Measurements from ENCODE around the gene COL4A2.
"Not testable (repeated sequence)": the region's sequence is repeated elsewhere in the genome, so short reads cannot be mapped to it uniquely, and the experiment has no call there.

Gene COL4A2

GRCh38 chr13:110319774-110320509, 12.9 kb downstream of the COL4A2 start:
- Histone ChIP-seq H3K36me3 (ENCODE audit: insufficient read depth, low read length) (peaks cover 19% of the 10 kb centered on the region), H3K27ac (ENCODE audit: low read depth, low read length) (peak overlapping the region; percentile 47), H3K9me3 (ENCODE audit: low read length) (no peaks in the 10 kb centered on the region), H3K4me1 (ENCODE audit: insufficient read depth, low read length) (peaks cover 90% of the 10 kb centered on the region), H3K27me3 (ENCODE audit: control insufficient read depth in 1 of 2, insufficient read depth in 2 of 2, low read length in 2 of 2) (no peaks in the 10 kb centered on the region), H3K9ac (ENCODE audit: low read length) (no peak overlapping the region), H3K4me3 (ENCODE audit: low read depth in 1 of 2, low read length in 2 of 2) (no peak overlapping the region)

GRCh38 chr13:110320645-110321044, 13.6 kb downstream of the COL4A2 start:
- H3K9ac ChIP-seq (ENCODE audit: low read length): no peak overlapping the region
- H3K27ac ChIP-seq (ENCODE audit: low read depth, low read length): peak overlapping the region; percentile 47
- peaks cover 19% of the 10 kb centered on the region for H3K36me3 ChIP-seq (ENCODE audit: insufficient read depth, low read length)
- no peak overlapping the region for H3K4me3 ChIP-seq (ENCODE audit: low read depth in 1 of 2, low read length in 2 of 2)
- H3K9me3 ChIP-seq (ENCODE audit: low read length): no peaks in the 10 kb centered on the region
- peaks cover 90% of the 10 kb centered on the region for H3K4me1 ChIP-seq (ENCODE audit: insufficient read depth, low read length)
- H3K27me3 ChIP-seq (ENCODE audit: control insufficient read depth in 1 of 2, insufficient read depth in 2 of 2, low read length in 2 of 2): no peaks in the 10 kb centered on the region

- not testable (repeated sequence) for H3K4me3 ChIP-seq (ENCODE audit: low read depth in 1 of 2, low read length in 2 of 2)
These were observed 14.5 kb downstream of the COL4A2 start for GRCh38 chr13:110321573-110321972.

GRCh38 chr13:110322126-110322827, 15.2 kb downstream of the COL4A2 start:
- peak overlapping the region; percentile 74 for H3K27ac ChIP-seq (ENCODE audit: low read depth, low read length)
- H3K27me3 ChIP-seq (ENCODE audit: control insufficient read depth in 1 of 2, insufficient read depth in 2 of 2, low read length in 2 of 2): no peaks in the 10 kb centered on the region
- no peak overlapping the region for H3K9ac ChIP-seq (ENCODE audit: low read length)
- peaks cover 7% of the 10 kb centered on the region for H3K36me3 ChIP-seq (ENCODE audit: insufficient read depth, low read length)
- H3K4me1 ChIP-seq (ENCODE audit: insufficient read depth, low read length): peaks cover 90% of the 10 kb centered on the region
- no peak overlapping the region for H3K4me3 ChIP-seq (ENCODE audit: low read depth in 1 of 2, low read length in 2 of 2)
- no peaks in the 10 kb centered on the region for H3K9me3 ChIP-seq (ENCODE audit: low read length)

More at GRCh38 chr13:110321573-110321972, 14.5 kb downstream of the COL4A2 start:
- Histone ChIP-seq H3K27ac (ENCODE audit: low read depth, low read length) (peak overlapping the region; percentile 74), H3K36me3 (ENCODE audit: insufficient read depth, low read length) (peaks cover 14% of the 10 kb centered on the region), H3K4me1 (ENCODE audit: insufficient read depth, low read length) (peaks cover 90% of the 10 kb centered on the region)
- H3K9ac ChIP-seq (ENCODE audit: low read length); H3K9me3 ChIP-seq (ENCODE audit: low read length); H3K27me3 ChIP-seq (ENCODE audit: control insufficient read depth in 1 of 2, insufficient read depth in 2 of 2, low read length in 2 of 2): not testable (repeated sequence)

GRCh38 chr13:110322828-110323171, 15.7 kb downstream of the COL4A2 start:
- no peaks in the 10 kb centered on the region for H3K27me3 ChIP-seq (ENCODE audit: control insufficient read depth in 1 of 2, insufficient read depth in 2 of 2, low read length in 2 of 2)
- H3K9ac ChIP-seq (ENCODE audit: low read length): no peak overlapping the region
- H3K4me3 ChIP-seq (ENCODE audit: low read depth in 1 of 2, low read length in 2 of 2): no peak overlapping the region
- H3K36me3 ChIP-seq (ENCODE audit: insufficient read depth, low read length): peaks cover 2% of the 10 kb centered on the region
- H3K27ac ChIP-seq (ENCODE audit: low read depth, low read length): peak overlapping the region; percentile 74
- no peaks in the 10 kb centered on the region for H3K9me3 ChIP-seq (ENCODE audit: low read length)
- peaks cover 91% of the 10 kb centered on the region for H3K4me1 ChIP-seq (ENCODE audit: insufficient read depth, low read length)

GRCh38 chr13:110323172-110323891, 16.2 kb downstream of the COL4A2 start:
- Histone ChIP-seq H3K4me1 (ENCODE audit: insufficient read depth, low read length) (peaks cover 90% of the 10 kb centered on the region), H3K9ac (ENCODE audit: low read length) (no peak overlapping the region), H3K27ac (ENCODE audit: low read depth, low read length) (peak overlapping the region; percentile 74), H3K9me3 (ENCODE audit: low read length) (no peaks in the 10 kb centered on the region), H3K36me3 (ENCODE audit: insufficient read depth, low read length) (no peaks in the 10 kb centered on the region), H3K4me3 (ENCODE audit: low read depth in 1 of 2, low read length in 2 of 2) (no peak overlapping the region), H3K27me3 (ENCODE audit: control insufficient read depth in 1 of 2, insufficient read depth in 2 of 2, low read length in 2 of 2) (no peaks in the 10 kb centered on the region)

GRCh38 chr13:110324026-110324749, 17.1 kb downstream of the COL4A2 start:
- no peaks in the 10 kb centered on the region for H3K36me3 ChIP-seq (ENCODE audit: insufficient read depth, low read length)
- no peaks in the 10 kb centered on the region for H3K27me3 ChIP-seq (ENCODE audit: control insufficient read depth in 1 of 2, insufficient read depth in 2 of 2, low read length in 2 of 2)
- H3K9ac ChIP-seq (ENCODE audit: low read length): no peak overlapping the region
- peaks cover 90% of the 10 kb centered on the region for H3K4me1 ChIP-seq (ENCODE audit: insufficient read depth, low read length)
- peak overlapping the region in 1 of 2 donors; percentile 14 for H3K4me3 ChIP-seq (ENCODE audit: low read depth in 1 of 2, low read length in 2 of 2)
- no peaks in the 10 kb centered on the region for H3K9me3 ChIP-seq (ENCODE audit: low read length)
- peak overlapping the region; percentile 74 for H3K27ac ChIP-seq (ENCODE audit: low read depth, low read length)

GRCh38 chr13:110326263-110326904, 19.3 kb downstream of the COL4A2 start:
- H3K9me3 ChIP-seq (ENCODE audit: low read length): no peaks in the 10 kb centered on the region
- no peaks in the 10 kb centered on the region for H3K27me3 ChIP-seq (ENCODE audit: control insufficient read depth in 1 of 2, insufficient read depth in 2 of 2, low read length in 2 of 2)
- H3K36me3 ChIP-seq (ENCODE audit: insufficient read depth, low read length): no peaks in the 10 kb centered on the region
- H3K27ac ChIP-seq (ENCODE audit: low read depth, low read length): peak overlapping the region; percentile 50
- H3K4me3 ChIP-seq (ENCODE audit: low read depth in 1 of 2, low read length in 2 of 2): no peak overlapping the region
- H3K9ac ChIP-seq (ENCODE audit: low read length): no peak overlapping the region
- peaks cover 97% of the 10 kb centered on the region for H3K4me1 ChIP-seq (ENCODE audit: insufficient read depth, low read length)

- Histone ChIP-seq H3K4me1 (ENCODE audit: insufficient read depth, low read length) (peaks cover 99% of the 10 kb centered on the region), H3K9ac (ENCODE audit: low read length) (no peak overlapping the region), H3K27me3 (ENCODE audit: control insufficient read depth in 1 of 2, insufficient read depth in 2 of 2, low read length in 2 of 2) (no peaks in the 10 kb centered on the region), H3K27ac (ENCODE audit: low read depth, low read length) (peak overlapping the region; percentile 47), H3K36me3 (ENCODE audit: insufficient read depth, low read length) (no peaks in the 10 kb centered on the region), H3K4me3 (ENCODE audit: low read depth in 1 of 2, low read length in 2 of 2) (no peak overlapping the region), H3K9me3 (ENCODE audit: low read length) (no peaks in the 10 kb centered on the region)
These were observed 20.1 kb downstream of the COL4A2 start for GRCh38 chr13:110327051-110327721.

GRCh38 chr13:110328573-110328972, 21.5 kb downstream of the COL4A2 start:
- no peak overlapping the region for H3K4me3 ChIP-seq (ENCODE audit: low read depth in 1 of 2, low read length in 2 of 2)
- no peak overlapping the region for H3K9ac ChIP-seq (ENCODE audit: low read length)
- no peak overlapping the region for H3K27ac ChIP-seq (ENCODE audit: low read depth, low read length)
- peaks cover 99% of the 10 kb centered on the region for H3K4me1 ChIP-seq (ENCODE audit: insufficient read depth, low read length)
- H3K9me3 ChIP-seq (ENCODE audit: low read length): no peaks in the 10 kb centered on the region
- no peaks in the 10 kb centered on the region for H3K36me3 ChIP-seq (ENCODE audit: insufficient read depth, low read length)
- H3K27me3 ChIP-seq (ENCODE audit: control insufficient read depth in 1 of 2, insufficient read depth in 2 of 2, low read length in 2 of 2): no peaks in the 10 kb centered on the region
